GM18858 (cell line): ENCODE measurements around the gene DRG1.
A peak's percentile ranks its signal among the peaks of the same experiment; 100 is the strongest.
"Not testable (repeated sequence)": the region's sequence is repeated elsewhere in the genome, so short reads cannot be mapped to it uniquely, and the experiment has no call there.

Source experiments
- ATAC-seq: cut with Tn5 transposase; IDR thresholded peaks from one replicate; pipeline ENCODE4 v1.9.1; 2021; ENCODE audit not compliant: unreplicated experiment

Gene DRG1

GRCh38 chr22:31399211-31400022, at the start of gene DRG1:
TSS of gene DRG1 (plus strand) at chr22:31399604. CDS start at chr22:31399684, 80 bp downstream.
- ATAC-seq = peak; percentile 91

GRCh38 chr22:31349960-31350359, 49.4 kb upstream of the DRG1 start:
- ATAC-seq = no peak

GRCh38 chr22:31350410-31350863, 49.0 kb upstream of the DRG1 start:
- ATAC-seq = no peak

DNA sequence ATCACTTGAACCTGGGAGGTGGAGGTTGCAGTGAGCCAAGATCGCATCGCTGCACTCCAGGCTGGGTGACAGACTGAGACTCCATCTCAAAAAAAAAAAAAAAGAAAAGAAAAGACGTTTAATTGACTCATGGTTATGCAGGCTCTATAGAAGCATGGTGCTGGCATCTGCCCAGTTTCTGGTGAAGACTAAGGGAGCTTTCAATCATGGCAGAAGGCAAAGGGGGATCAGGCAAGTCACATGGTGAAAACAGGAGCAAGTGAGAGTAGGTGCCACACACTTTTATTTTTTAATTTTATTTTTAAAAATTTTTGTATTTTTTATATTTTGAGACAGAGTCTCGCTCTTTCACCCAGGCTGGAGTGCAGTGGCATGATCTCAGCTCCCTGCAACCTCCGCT, 44.9 kb upstream of the DRG1 start:
- no peak for ATAC-seq

- no peak for ATAC-seq
These were observed 39.4 kb upstream of the DRG1 start for GRCh38 chr22:31360029-31360428.

GRCh38 chr22:31361743-31362142, 37.7 kb upstream of the DRG1 start:
- no peak for ATAC-seq

DNA sequence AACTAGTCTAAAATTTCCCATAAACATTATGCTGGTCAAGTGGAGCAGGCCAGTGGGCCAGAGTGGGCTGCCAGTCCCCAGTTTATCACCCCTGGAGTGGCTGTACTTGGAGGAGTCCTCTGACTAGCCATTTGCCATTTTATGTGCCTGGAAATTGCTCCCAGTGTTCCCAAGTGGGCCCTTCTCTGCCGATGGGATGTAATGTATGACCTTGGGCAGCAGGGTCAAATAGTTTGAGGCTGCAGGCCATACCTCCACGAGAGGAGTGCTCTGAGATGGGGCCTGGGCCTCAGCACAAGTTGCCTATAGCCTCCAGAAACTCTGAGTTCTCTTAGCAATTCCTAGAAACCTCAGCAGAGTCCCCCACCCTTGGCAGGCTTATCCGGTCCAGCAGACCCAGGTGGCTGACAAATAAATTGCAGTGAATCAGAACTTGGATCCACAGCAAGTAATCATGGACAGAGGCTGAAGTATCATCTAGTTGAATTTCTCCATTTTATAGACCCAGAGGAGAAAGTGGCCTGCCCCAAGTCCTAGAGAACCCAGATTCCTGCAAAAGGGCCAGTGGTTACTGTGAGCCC, 35.4 kb upstream of the DRG1 start:
- ATAC-seq = no peak

GRCh38 chr22:31367426-31367825, 32.0 kb upstream of the DRG1 start:
- no peak for ATAC-seq

GRCh38 chr22:31377612-31378011, 21.8 kb upstream of the DRG1 start:
- ATAC-seq = no peak

- no peak for ATAC-seq
These were observed 21.3 kb upstream of the DRG1 start for GRCh38 chr22:31378123-31378522.

DNA sequence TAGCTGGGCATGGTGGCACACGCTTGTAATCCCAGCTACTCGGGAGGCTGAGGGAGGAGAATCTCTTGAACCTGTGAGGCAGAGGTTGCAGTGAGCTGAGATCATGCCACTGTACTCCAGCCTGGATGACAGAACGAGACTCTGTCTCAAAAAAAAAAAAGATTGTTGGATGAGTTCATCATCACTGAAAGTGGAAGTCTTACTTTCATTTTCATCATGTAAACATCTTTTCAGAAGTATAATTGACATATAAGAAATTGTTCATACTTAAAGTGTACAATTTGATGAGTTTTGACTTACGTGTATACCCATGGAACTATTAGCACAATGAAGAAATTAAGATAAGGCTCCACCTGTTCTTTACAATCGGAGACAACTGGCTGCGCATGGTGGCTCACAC, 20.8 kb upstream of the DRG1 start:
- ATAC-seq = not testable (repeated sequence)

- no peak for ATAC-seq
These were observed 5.5 kb upstream of the DRG1 start for GRCh38 chr22:31393893-31394292.

- ATAC-seq = no peak
These were observed 5.1 kb upstream of the DRG1 start for GRCh38 chr22:31394326-31394725.

DNA sequence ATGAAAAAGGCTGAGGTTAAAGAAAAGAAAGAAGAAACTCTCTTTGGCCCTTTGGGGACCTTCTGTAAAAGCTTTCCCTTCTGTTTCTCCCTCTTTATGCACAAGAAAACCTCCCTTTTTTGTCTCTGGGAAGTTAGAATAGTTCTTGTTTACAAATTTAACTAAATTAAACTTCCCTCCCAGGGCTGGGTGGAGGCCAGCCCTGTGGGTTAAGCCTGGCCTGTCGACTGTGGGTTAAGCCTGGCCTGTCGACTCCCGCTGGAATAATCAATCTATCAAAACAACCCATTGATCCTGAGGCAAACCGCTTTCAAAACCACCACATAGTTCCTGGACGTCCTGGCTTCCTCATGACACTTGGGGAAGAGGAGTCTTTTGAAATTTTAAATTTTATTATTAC, 1.2 kb upstream of the DRG1 start:
- no peak for ATAC-seq

DNA sequence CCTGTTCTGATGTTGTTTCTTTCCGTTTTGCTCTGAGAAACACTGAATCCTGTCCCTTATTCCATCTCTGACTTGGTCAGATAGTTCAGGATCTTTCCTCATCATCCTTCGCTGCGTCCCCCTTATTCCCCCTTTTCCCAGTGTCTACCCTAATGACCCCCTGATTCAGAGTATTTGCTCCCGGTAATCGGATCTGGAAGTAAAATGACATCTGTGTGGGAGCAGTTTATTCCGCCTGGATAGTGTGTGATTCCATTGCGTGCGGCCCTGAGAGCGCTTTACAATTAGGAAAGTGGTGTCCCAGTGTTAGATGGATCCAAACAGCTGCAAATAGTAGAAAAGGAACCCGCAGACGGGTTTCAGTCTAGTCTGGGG, 606 bp downstream of the DRG1 start:
- ATAC-seq = no peak

GRCh38 chr22:31402350-31402749, 2.9 kb downstream of the DRG1 start:
- not testable (repeated sequence) for ATAC-seq

DNA sequence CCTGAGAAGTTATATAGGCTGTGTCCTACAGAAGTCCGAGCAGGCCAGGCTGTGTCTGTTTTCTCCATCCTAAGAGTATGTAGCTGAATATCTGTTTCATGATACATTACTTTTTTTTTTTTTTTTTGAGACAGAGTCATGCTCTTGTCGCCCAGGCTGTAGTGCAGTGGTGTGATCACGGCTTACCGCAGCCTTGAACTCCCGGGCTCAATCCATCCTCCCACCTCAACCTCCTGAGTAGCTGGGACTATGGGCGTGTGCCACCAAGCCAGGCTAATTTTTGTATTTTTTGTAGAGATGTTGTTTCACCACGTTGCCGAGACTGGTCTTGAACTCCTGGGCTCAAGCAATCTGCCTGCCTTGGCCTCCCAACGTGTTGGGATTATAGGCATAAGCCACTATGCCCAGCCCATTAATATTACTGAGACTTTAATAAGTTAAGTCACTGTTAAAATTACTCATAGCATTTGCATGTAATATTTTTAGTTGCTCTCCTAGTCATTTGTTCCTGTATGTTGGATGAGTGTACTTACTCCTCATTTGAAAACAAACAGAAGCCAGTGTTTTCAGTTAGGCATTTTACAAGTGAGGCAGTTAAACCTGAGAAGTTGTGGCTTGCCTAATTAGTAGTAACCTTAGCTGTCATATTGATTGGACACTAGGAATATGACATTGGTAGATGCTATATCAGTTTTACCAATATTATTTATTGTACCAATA, 26.1 kb downstream of the DRG1 start:
- ATAC-seq = no peak

DNA sequence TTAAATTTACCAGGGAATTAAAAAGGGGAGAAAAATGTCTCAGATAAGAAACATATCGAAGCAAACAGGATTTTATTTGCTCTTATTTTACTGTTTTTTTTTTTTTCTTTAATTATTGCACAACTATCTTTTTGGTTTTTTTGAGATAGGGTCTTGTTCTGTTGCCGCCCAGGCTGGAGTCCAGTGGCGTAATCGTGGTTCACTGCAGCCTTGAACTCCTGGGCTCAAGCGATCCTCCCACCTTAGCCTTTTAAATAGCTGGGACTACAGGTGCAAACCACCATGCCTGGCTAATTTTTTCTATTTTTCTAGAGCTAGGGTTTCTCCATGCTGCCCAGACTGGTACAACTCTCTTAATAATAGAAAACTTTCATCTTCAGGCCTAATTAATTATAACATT, 32.5 kb downstream of the DRG1 start:
- ATAC-seq = no peak

DNA sequence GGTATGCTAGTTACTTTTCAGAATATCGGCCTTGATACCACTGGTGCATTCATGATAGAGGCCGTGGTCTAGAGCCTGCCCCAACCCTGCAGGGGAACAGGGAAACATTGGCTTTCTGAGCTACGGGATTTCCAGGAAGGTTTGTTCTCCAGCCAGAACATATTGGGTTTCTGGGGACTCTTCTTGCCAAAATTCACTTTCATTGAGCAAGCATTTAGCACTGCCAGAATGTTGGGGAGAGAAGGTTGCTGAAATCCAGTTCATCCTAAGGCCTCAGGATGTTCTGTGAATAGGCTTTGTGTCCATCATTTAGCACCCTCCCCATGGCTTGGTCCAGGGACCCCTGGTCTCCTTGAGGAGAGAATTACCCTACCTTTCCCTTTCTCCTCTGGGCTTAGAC, 36.7 kb downstream of the DRG1 start:
- ATAC-seq = no peak

- no peak for ATAC-seq
These were observed 40.4 kb downstream of the DRG1 start for GRCh38 chr22:31439808-31440207.

DNA sequence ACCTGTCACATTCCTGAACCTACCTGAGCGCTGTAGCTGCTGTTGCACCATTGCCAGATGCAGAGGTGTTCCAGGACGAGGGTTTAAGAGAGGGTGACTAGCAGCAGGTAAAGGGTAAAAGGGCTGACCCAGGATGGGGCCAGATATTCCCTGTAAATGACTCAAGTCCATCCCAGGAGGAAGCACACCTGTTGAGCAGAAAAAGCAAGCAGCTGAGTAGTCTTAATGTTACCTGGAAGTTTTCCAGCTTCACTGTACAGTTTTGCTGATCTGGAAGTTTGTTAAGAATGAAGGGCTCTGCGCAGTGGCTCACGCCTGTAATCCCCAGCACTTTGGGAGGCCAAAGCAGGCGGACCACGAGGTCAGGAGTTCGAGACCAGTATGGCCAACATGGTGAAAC, 41.3 kb downstream of the DRG1 start:
- no peak for ATAC-seq

GRCh38 chr22:31441652-31442051, 42.2 kb downstream of the DRG1 start:
- no peak for ATAC-seq
